ENCODE measurements around the gene CREBBP.

The CREBBP gene

GRCh38 chr16:3788711-3789374, 91.7 kb downstream of the CREBBP start:
- TF ChIP-seq MAX (IDR thresholded peaks at IDR 0.05) (no peak), RAD21 (IDR thresholded peaks at IDR 0.05; ENCODE audit: low read depth) (no peak), REST (IDR thresholded peaks at IDR 0.05; ENCODE audit: low read depth) (no peak), FOXM1 (IDR thresholded peaks at IDR 0.05; ENCODE audit: borderline replicate concordance, low read depth) (no peak), NFIC (IDR thresholded peaks at IDR 0.05) (no peak), TEAD4 (IDR thresholded peaks at IDR 0.05) (no peak), ZBTB7A (IDR thresholded peaks at IDR 0.05; ENCODE audit: low read depth) (no peak)

GRCh38 chr16:3787924-3788661, 92.4 kb downstream of the CREBBP start:
- no peak for TF ChIP-seq CEBPB (IDR thresholded peaks at IDR 0.05)
- no peak for TF ChIP-seq CREB1 (IDR thresholded peaks at IDR 0.05; ENCODE audit: low read depth)
- TF ChIP-seq MAX (IDR thresholded peaks at IDR 0.05): no peak
- TF ChIP-seq TCF12 (IDR thresholded peaks at IDR 0.05; ENCODE audit: low read depth): no peak
- no peak for TF ChIP-seq USF1 (IDR thresholded peaks at IDR 0.05)
- TF ChIP-seq TEAD4 (IDR thresholded peaks at IDR 0.05): no peak
- TF ChIP-seq EGR1 (IDR thresholded peaks at IDR 0.05): no peak
- no peak for TF ChIP-seq ZBTB7A (IDR thresholded peaks at IDR 0.05; ENCODE audit: low read depth)
- no peak for TF ChIP-seq EP300 (IDR thresholded peaks at IDR 0.05; ENCODE audit: borderline replicate concordance)
- no peak for TF ChIP-seq REST (IDR thresholded peaks at IDR 0.05; ENCODE audit: low read depth)
- no peak for TF ChIP-seq TAF1 (IDR thresholded peaks at IDR 0.05; ENCODE audit: low read depth)
- TF ChIP-seq RAD21 (IDR thresholded peaks at IDR 0.05; ENCODE audit: low read depth): no peak

GRCh38 chr16:3785413-3785812, 95.1 kb downstream of the CREBBP start:
- TF ChIP-seq EGR1 (IDR thresholded peaks at IDR 0.05) (no peak), NFIC (IDR thresholded peaks at IDR 0.05) (no peak), MAX (IDR thresholded peaks at IDR 0.05) (no peak), EP300 (IDR thresholded peaks at IDR 0.05; ENCODE audit: borderline replicate concordance) (no peak), REST (IDR thresholded peaks at IDR 0.05; ENCODE audit: low read depth) (no peak), CREB1 (IDR thresholded peaks at IDR 0.05; ENCODE audit: low read depth) (no peak), RAD21 (IDR thresholded peaks at IDR 0.05; ENCODE audit: low read depth) (no peak), TAF1 (IDR thresholded peaks at IDR 0.05; ENCODE audit: low read depth) (no peak), CEBPB (IDR thresholded peaks at IDR 0.05) (no peak), TEAD4 (IDR thresholded peaks at IDR 0.05) (no peak), YY1 (IDR thresholded peaks at IDR 0.05; ENCODE audit: low read depth) (no peak), FOXM1 (IDR thresholded peaks at IDR 0.05; ENCODE audit: borderline replicate concordance, low read depth) (no peak), TCF12 (IDR thresholded peaks at IDR 0.05; ENCODE audit: low read depth) (no peak), ZBTB7A (IDR thresholded peaks at IDR 0.05; ENCODE audit: low read depth) (no peak), USF1 (IDR thresholded peaks at IDR 0.05) (no peak)

GRCh38 chr16:3783516-3783915, 97.0 kb downstream of the CREBBP start:
- TF ChIP-seq TCF12 (IDR thresholded peaks at IDR 0.05; ENCODE audit: low read depth) (no peak), TAF1 (IDR thresholded peaks at IDR 0.05; ENCODE audit: low read depth) (no peak), FOXM1 (IDR thresholded peaks at IDR 0.05; ENCODE audit: borderline replicate concordance, low read depth) (no peak), REST (IDR thresholded peaks at IDR 0.05; ENCODE audit: low read depth) (no peak), CREB1 (IDR thresholded peaks at IDR 0.05; ENCODE audit: low read depth) (no peak), EP300 (IDR thresholded peaks at IDR 0.05; ENCODE audit: borderline replicate concordance) (no peak), EGR1 (IDR thresholded peaks at IDR 0.05) (no peak), USF1 (IDR thresholded peaks at IDR 0.05) (no peak), ZBTB7A (IDR thresholded peaks at IDR 0.05; ENCODE audit: low read depth) (no peak), MAX (IDR thresholded peaks at IDR 0.05) (no peak), CEBPB (IDR thresholded peaks at IDR 0.05) (no peak), YY1 (IDR thresholded peaks at IDR 0.05; ENCODE audit: low read depth) (no peak), RAD21 (IDR thresholded peaks at IDR 0.05; ENCODE audit: low read depth) (no peak), NFIC (IDR thresholded peaks at IDR 0.05) (no peak), TEAD4 (IDR thresholded peaks at IDR 0.05) (no peak)

Measured in Ishikawa (cell line).